Activated naive CD8-positive, alpha-beta T cell treated with anti-CD3 and anti-CD28 coated beads, Interleukin-2, amount 50 U/mL, for 16 hours (primary cell): ENCODE results near the gene FOXJ3.

Experiments used
- DNase-seq: peaks from one replicate; pipeline ENCODE4 v3.0.0-alpha.2; 2020; ENCODE audit warnings: low read depth, low spot score

Gene FOXJ3

GRCh38 chr1:42311138-42311537 lies 23.9 kb downstream of the FOXJ3 start:
- DNase-seq: no peak

DNA sequence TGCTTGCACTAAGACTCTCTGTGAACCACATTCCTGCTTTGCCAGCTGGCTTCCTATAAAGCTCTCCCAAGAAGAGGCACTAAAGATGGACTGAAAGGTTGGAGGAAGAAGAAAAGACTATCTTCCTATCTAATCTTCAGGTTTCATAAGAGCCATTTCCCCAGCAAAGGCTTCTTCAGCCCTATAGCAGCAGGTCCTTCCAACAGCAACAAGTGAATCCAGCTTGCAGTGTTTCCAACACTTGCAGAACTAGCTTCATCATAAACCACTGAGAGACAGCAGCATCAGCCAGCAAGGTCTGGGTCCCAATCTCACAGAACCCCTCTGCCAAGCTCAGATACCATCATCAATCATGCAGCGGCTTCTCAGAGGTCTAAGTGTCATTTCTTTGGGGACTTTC lies 28.1 kb downstream of the FOXJ3 start:
- DNase-seq: no peak

DNA sequence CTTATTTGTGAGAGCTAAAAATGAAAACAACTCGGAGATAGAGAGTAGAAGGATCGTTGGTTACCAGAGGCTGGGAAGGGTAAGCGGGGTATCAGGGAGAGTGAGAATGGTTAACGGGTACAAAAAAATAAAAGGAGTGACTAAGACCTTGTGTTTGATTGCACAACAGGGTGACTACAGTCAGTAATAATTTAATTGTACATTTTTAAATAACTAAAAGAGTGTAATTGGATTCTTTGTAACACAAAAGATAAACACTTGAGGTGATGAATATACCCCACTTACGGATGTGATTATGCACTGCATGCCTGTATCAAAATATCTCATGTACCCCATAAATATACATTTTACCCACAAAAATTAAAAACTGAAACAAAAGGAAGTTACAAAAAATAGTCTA lies 29.4 kb downstream of the FOXJ3 start:
- no peak for DNase-seq

DNA sequence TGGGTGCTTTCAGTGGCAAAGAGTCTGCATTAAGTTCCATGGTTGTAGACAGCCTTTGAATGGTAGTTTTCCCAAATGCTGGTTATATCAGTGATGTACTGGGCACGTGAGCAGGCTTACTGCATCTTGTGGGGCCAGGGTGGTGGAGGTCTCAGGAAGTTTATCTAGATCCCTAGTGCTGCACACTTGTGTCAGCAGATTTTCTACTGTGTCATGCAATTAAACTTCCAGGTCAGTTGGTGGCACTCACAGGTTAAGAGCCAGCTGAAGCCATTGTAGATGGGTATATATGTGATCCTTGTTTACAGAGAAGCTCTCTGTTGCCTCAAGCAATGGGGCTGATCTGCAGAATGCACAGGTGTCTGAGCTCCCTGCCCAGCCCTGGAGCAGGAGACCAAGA lies 33.0 kb downstream of the FOXJ3 start:
- no peak for DNase-seq

DNA sequence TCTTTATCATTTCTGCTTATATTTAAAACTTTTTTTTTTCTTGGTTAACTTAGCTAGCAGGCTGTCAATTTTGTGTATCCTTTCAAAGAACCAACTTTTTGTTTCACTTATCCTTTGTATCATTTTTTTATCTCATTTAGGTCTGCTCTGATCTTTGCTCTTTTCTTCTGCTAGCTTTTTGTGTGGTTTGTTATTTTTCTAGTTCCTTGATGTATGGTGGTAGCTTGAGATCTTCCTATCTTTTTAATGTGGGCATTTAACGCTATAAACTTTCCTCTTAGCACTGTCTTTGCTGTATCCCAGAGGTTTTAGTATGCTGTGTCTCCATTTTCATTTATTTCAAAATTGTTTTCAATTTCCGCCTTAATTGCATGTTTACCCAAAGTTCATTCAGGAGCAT lies 36.5 kb downstream of the FOXJ3 start:
- no peak for DNase-seq

- no peak for DNase-seq
Observed at GRCh38 chr1:42295816-42296215, 39.2 kb downstream of the FOXJ3 start.

- DNase-seq: no peak
Observed at GRCh38 chr1:42290130-42290529, 44.9 kb downstream of the FOXJ3 start.

- no peak for DNase-seq
Observed at GRCh38 chr1:42288311-42288985, 46.6 kb downstream of the FOXJ3 start.

GRCh38 chr1:42282867-42283583 lies 52.0 kb downstream of the FOXJ3 start:
- DNase-seq: no peak

DNA sequence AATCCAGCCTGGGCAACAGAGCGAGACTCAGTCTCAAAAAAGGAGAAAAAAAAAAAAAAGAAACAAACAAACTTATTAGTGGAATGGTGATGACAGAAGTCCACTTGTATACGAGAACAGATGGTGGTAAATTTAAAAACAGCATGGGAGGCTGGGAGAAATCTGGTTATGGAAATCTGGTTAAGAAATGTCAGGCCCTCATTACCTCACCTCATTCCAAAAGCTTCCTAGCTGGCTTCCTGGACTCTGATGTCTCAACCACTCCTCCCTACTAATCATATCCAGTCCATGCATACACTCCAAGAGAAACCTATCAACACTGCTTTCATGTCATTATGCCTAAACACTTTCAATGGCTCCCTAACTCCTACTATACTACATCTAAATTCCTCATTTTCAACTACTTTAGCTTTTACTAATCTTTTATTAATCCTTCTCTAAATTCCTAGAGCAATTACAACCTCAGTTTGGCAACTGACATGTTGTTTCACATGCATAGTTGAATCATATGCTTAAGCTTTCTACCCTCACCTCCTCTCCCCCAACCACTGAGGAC lies 52.9 kb downstream of the FOXJ3 start:
- no peak for DNase-seq

DNA sequence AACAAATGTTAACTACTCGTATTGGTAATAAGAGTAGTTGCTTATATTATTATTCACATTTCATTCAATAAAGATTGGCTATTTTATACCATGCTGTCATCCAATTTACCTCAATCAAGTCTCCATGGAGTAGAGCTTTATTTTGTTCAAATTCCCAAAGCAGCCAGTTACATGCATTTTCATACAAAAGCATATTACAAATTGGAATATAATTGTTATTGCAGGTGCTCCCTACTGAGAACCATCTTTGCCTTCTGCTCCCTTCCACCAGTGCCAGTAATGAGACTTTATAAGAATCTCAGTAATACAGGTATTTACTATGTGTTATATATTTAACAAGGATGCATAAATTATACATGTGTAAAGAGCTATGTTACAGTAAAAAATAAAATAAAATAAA lies 54.2 kb downstream of the FOXJ3 start:
- no peak for DNase-seq

DNA sequence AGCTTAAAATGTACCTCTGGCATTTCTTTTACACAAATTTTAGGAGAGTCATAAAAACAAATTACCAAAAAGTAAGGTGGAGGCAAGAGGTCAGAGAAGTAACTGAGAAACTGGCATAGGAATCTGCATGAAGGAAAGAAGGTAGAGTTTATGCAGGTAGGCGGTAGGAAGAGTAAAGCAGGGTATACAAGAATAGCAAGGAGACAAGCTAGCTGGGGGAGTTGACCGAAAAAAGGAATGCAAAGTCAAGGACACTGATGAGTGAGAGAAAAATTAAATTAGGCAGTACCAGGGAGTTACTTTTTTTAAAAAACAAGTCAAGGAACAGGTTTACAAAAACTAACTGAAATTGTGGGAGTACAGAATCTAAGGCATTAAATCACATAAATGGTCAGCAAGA lies 56.0 kb downstream of the FOXJ3 start:
- DNase-seq: no peak

- DNase-seq: no peak
Observed at GRCh38 chr1:42272920-42273319, 62.1 kb downstream of the FOXJ3 start.

GRCh38 chr1:42267904-42268303 lies 67.1 kb downstream of the FOXJ3 start:
- no peak for DNase-seq

DNA sequence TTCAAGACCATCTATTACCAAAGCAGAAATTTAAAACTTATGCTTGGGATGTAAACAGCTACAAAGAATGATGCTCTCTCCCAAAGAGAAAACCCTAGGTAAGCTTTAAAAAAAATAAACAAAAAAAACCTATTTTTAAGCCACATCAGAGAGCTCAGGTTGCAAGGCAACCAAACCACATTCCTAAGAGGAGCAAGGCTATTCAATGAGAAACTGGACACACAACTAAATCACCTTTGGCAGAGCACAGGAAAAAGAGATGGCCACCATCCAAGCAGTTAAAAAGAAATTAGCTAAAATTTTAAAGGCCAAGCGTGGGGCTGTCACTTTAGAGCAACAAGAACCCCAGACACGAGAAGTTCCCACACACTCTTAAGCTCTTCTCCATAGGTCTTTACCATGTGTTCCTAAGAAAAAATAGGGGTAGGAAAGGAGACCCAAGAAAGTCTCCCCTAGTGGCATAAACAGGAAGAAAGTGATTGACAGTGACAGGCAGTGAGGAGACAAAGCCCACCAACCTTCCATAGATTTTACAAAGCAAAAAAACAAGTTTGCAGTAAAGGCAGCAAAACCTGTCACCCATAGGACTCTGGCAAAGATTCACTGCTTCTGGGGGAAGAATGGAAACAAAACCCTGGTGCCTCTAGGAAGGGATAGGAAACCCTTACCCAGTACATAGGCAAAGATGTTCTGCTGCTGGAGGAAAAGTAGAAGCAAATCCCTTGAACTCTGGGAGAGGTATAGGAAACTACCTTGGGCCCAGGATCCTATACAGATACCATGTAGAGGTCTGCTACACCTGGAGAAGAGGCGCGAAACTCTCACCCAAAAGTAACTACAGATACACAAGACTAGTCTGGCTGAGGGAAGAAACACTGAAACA lies 68.5 kb downstream of the FOXJ3 start:
- DNase-seq: no peak

- no peak for DNase-seq
Observed at GRCh38 chr1:42264511-42265190, 70.4 kb downstream of the FOXJ3 start.

DNA sequence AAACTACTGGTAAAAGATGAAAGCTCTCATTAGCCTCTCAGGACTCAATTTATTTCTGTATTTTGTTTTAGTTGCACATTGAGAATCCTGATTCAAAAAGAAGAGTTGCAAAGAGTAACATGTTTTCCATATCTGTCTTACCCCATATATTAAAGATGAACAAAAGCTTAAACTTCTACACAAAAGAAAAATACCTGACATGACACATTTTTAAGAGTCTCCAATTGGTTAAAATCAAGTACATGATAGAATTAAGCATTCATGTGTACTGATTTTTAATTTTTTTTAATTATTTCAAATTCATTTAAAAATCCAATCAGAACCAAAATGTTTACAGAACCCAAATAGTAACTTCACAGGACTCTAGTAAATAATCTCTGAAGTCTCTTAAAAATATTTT lies 72.0 kb downstream of the FOXJ3 start:
- no peak for DNase-seq

GRCh38 chr1:42260376-42261070 lies 74.5 kb downstream of the FOXJ3 start:
- DNase-seq: no peak

DNA sequence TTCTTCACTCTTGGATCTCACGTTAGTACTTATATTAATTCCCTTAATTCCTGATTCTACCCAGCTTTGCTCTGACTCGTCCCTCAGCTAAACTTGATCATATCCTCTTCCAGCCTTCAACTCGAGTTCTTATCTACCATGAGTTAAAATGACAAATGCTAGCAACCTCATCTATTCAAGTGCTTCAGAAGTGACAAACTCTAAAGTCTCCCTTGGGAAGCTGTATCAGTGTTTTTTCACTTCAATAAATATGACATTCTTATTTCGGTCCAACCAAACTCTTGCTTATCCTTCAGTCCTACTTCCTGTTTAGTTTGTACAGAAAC lies 75.3 kb downstream of the FOXJ3 start:
- no peak for DNase-seq

DNA sequence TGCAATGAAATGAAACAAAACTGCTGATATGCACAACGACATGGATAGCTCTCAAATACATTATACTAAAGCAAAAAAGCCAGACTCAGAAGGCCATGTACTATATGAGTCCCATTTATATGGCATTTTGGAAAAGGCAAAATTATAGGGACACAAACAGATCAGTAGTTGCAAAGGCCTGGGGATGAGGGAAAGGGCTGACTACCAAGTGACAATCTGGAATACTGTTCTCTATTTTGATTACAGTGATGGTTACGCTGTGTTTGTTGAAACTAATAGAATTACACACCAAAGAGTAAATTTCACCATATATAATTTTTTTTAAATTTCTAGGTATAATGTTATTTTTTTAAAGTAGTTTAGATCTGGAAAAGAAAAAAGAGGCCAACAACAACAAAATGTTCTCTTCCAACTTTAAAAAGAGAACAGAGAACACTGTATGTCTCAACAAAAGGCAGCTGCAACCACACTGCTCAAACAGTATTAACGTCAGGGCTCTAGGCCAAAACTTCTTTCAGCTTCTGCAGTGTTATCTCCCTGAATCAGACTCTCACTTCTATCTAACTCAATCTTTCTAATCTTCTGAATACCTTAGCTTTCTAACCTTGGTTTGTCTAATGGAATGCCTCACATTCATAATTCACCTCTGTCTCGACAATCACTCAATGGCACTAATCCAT lies 75.8 kb downstream of the FOXJ3 start:
- no peak for DNase-seq

DNA sequence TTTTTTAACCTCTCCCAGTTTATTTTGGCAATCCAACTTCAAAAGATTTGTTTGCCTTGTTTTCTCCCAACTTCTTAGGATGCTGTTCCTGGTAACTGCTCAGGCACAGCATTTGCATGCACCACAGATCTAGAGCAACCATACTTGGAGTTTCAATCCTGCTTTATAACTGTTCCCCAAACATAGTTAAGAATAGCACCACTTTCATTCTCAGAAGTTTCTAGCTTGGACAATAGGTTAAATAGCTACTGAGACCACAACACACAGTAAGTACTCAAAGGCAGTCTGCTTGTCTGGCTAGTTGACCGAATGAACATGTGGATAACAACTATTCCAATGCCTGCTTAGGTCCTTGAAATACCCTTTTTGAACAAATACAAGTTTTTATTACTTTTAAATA lies 76.8 kb downstream of the FOXJ3 start:
- DNase-seq: no peak
